Stomach (tissue), 4 donors: ENCODE measurements around the gene TMCO5A.

Experiments
- EP300 ChIP-seq: sonication (generic); formaldehyde crosslinking; IDR thresholded peaks from one replicate; pipeline ENCODE4 v1.6.1; 2017; ENCODE audit warnings: antibody characterized with exemption
- POLR2A ChIP-seq, 4 donors: fragments of 450-650 bp; IDR thresholded peaks; one replicate each; pipeline ENCODE4 v1.6.1; 2016; ENCODE audit warnings: antibody characterized with exemption in 4 of 4, control low read depth in 2 of 4, mild to moderate bottlenecking in 1 of 4, moderate library complexity in 1 of 4

GRCh38 chr15:37981775-37982174 lies 47.3 kb downstream of the TMCO5A start:
- TF ChIP-seq POLR2A (IDR thresholded peaks at IDR 0.05) (no peak), EP300 (no peak)
